Measurements from ENCODE around the gene EFNA2.
A peak's percentile ranks its signal among the peaks of the same experiment; 100 is the strongest.
"Not testable (repeated sequence)": the region's sequence is repeated elsewhere in the genome, so short reads cannot be mapped to it uniquely, and the experiment has no call there.

EFNA2 gene

DNA sequence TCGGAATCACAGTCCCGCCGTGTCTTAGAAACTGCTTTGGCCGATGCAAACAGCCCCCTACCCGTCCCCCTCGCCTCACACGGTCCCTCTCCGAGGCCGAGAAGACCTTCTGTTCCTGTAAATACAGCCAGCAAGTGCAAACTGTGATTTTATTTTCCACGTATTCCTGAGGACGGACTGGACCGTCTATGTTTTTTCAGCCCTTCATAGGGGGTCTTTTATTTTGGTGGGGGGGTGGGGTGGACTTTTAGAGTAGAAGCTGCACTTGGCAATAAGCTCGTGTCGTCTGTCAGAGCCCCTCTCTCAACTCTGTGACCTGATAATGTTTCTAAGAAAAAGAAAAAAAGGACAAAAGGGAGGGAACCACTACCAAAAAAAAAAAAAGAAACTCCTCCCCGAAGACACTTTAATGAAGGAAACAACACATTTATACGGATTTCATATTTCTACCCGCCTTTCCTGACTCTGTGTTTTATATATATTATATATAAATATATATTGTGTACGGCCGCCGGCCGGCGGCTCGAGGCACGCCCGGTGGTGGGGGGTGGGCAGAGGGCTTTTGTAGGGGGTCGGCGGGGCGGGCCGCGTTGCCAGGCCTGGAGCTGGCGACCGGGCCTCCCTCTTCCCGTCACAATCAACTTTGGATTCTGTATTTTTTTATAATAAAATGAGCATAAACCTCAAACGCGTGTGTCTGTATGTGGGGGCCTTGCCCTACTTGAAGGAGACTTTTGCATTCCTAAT lies 15.2 kb downstream of the EFNA2 start:
- no peak for DNase-seq

DNA sequence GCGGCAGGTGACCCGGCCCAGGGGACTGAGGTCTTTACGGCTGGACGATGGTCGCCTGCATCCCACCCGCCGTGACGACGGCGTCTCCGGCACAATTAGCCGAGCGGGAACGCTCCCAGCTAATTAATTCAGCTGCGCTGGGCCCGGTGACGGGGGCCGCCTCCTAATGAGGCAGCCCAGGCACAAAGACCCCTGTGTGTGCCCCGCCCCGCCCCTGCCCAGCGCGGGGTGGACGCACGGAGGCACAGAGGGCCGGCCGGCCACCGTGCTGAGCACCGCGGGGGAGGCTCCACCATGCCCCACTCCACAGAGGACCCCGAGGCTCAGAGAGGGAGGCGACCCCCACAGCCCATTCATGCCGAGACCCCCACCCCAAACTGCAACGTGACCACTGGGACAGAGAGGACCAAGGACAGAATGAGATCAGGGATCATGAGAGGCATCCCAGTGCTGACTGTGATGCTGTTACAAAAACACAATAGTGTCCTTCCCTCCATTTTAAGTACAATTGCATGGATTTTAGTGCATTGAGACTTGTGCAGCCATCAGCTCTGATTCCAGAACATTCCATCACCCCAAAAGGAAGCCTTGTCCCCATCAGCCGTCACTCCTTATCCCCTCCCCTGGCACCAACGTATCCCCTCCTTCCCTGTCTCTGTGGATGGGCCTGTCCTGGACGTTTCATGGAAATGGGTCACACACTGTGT lies 17.0 kb downstream of the EFNA2 start:
- no peak for DNase-seq

DNA sequence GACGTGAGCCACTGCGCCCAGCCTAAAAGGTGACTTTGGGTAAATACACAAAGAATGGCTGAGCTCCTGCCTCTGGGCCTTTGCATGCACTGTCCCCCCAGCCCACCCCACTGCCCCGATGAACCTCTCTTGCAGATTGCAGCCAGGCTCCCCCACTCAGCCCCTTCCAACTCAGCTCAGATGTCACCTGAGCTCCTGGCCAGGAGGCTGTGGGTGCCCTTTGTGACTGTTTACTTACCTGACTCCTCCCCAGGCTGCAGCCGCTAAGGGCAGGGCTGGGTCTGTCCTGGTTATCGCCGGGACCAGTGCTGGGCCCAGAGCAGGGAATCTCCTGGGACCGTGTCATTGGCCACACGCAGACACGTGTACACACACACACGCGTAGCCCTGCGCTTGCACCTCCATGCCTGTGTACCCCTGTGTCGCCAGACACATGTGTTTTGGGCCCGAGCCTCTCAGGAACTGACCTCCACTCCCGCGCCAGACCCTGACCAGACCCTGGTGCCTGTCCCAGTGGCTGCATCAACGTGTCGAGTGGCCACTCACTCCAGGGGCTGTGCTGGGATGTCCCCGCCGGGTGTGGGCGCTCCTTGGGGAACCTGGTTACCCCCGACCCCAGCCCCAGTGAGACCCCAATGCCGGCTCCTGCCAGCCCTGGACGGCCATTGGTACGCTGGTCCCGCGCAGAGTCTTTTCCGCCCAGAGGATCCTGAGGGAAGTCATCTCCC lies 18.7 kb downstream of the EFNA2 start:
- DNase-seq: no peak

DNA sequence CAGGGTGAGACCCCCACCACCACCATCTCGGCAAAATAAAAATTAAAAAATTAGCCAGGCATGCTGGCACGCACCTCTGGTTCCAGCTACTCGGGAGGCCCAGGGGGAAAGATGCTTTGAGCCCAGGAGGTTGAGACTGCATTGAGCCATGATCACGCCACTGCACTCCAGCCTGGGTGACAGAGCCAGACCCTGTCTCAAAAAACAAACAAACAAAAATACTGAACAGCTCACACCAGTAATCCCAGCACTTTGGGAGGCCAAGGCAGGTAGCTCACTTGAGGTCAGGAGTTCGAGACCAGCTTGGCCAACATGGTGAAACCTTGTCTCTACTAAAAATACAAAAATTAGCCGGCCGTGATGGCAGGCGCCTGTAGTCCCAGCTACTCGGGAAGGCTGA lies 19.7 kb downstream of the EFNA2 start:
- not testable (repeated sequence) for DNase-seq

- no peak for DNase-seq
Measured at GRCh38 chr19:1307320-1307719, 21.6 kb downstream of the EFNA2 start.

DNA sequence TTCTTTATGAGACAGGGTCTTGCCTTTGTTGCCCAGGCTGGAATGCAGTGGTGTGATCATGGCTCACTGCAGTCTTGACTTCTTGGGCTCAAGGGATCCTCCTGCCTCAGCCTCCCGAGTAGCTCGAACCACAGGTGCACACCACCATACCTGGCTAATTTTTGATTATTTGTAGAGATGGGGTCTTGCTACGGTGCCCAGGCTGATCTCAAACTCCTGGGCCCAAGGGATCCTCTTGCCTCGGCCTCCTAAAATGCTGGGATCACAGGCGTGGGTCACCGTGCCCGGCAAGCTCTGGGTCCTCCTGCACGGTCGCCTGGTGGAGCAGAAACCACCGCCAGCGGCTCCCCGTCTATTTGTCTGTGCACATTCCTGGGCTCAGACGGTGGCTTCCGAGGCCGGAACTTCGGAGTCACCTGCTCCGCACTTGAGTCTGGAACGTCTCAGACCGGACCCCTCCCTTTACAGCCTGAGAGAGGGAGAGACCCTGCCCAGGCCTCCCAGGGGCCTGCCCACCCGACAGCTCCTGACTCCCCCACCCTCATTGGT lies 22.2 kb downstream of the EFNA2 start:
- DNase-seq: no peak

DNA sequence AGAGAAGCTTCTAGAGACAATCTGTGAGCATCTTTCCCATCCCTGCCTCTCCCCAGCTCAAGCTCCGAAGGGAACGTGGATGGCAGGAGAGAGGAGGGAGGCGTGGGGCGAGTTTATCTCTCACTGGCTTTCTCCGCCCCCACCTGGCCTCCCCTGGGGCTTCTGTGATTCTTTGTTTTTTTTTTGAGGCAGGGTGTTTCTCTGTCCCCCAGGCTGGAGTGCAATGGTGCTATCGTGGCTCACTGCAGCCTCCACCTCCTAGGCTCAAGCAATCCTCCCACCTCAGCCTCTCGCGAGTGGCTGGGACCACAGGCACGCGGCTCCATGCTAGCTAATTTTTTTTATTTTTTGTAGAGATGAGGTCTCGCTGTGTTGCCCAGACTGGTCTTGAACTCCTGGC lies 23.0 kb downstream of the EFNA2 start:
- DNase-seq: no peak

- DNase-seq: no peak
Measured at GRCh38 chr19:1309977-1310852, 24.5 kb downstream of the EFNA2 start.

- no peak for DNase-seq
Measured at GRCh38 chr19:1310853-1311180, 25.1 kb downstream of the EFNA2 start.

DNA sequence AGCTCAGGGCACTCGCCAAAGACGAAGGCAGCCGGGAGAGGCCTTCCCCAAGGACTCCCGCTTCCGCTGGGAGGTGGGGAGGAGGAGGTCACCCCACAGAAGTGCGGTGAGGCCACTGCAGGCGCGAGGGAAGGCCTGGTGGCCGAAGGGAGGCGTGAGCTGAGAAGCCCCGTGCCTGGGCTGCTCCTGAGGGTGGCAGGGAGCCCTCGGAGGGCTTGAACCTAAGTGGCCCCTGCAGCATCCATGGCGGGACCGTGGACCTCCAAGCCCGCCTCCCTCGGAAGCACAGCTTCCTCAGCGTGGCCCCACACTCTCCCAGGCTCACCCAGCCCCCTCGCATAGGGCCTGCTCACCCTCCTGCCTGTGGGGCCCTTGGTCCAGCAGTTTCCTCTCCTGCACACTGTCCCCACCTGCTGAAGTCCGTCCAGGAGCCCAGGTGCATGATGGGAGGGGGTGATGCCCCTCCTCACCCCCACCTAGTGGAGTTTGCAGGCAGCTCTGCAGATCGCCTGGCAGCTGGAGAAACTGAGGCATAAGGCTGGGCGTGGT lies 25.9 kb downstream of the EFNA2 start:
- DNase-seq: no peak

DNA sequence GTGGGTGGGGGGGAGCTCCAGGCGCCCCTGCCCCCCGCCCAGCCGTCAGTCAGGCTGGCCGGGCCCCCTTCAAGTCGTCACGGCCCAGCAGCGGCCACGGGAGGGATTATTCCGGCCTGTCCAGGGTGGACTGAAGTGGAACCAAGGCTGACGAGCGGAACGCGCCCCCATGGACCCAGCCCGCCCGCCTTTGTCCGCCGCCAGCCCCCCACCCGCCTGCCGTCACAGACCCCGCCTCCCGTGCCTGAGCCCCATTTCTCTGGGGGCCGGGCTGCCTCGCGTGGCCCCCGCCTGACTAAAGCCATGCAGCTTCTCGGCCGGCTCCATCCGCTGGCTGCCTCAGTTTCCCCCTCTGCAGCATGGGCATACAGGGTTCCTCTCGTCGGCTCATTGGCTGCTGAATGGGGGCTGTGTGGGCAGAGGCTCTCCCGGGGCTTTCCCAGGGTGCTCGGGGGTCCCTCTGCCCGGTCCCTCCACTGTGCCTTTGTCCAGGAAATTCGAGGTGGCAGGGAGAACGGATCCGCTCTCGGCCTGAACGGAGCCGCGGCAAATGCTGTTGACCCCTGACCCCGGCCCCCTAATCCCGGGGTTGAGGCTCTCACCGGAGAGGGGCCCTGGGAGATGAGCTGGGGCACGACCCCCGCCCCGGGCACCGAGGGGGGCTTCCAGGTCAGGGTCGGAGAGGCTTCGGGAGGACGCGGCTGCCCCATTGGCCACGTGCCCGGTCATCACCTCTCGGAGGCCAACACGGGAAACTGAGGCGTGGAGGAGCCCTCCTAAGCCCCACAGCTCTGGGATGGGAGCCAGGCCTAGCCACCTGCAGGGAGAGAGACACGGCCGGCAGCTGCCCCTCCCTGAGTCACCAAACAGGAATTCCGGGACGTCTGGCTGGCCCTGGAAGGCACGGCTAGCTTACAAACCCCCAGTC lies 27.4 kb downstream of the EFNA2 start:
- no peak for DNase-seq

DNA sequence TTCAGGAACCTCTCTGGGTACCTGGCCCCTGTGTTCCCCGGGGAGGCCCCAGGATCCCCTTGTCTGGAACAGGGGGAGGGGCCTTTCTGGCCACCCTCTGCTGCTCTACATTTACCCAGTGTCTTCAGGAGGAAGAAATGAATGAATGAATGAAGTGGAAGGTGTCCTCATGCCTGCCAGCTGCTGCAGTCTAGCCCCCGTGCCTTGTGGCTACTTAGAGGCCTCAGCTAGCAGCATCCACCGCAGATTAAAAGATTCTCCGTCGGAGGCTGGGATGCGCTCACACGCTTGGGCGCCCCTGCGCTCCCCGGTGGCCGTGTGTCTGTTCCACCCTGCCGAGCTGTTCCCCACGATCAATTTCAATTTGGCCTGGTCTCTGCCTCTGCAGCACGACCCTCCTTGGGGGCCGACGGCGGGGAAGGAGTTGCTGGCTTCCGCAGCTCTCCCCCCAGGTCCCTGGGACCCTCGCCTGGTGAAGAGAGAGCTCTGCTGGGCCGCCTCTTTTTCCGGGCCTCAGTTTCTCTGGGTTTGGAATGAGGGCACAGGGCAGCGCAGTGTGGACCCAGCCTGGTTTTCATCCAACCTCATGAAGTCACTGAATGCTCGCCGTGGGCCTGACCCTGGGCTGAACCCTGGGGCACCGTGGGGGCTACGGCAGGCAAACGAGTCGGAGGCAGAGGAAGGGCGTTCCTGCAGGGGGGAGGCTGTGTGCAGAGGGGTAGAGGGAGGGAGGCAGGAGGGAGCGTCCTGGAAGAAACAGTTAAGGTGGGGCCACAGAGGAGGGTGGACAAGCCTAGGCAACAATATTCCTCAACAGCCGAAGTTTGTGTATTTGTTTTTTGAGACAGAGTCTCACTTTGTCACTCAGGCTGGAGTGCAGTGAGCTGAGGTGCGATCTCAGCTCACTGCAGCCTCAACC lies 28.3 kb downstream of the EFNA2 start:
- no peak for DNase-seq

GRCh38 chr19:1315470-1316166 lies 29.9 kb downstream of the EFNA2 start:
- DNase-seq: peak; percentile 52 to 62

DNA sequence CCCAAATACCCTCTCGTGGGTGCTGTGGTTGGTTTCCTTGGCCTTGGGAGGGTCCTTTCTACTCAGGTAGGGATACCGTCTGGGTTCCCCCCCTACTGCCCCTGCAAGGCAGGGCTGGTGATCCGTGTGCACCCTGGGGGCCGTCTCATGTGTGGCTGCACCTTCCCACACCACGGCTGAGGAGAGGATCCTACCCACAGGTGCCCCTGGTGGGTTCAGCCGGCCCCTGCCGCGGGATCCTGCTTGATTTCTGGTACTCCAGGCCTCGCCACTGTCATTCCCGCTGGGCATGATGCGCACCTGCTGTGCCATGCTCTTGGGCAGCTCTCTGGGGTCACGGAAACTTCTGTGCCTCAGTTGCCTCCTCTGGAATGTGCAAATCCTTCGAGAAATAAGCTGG lies 30.8 kb downstream of the EFNA2 start:
- no peak for DNase-seq

GRCh38 chr19:1317274-1318003 lies 31.8 kb downstream of the EFNA2 start:
- DNase-seq: no peak

GRCh38 chr19:1318678-1319471 lies 33.2 kb downstream of the EFNA2 start:
- DNase-seq: no peak

- not testable (repeated sequence) for DNase-seq
Measured at GRCh38 chr19:1320282-1320650, 34.6 kb downstream of the EFNA2 start.

- DNase-seq: no peak
Measured at GRCh38 chr19:1321539-1321938, 35.9 kb downstream of the EFNA2 start.
